Measurements from ENCODE around the gene TRPM2.
"Not testable (repeated sequence)": the region's sequence is repeated elsewhere in the genome, so short reads cannot be mapped to it uniquely, and the experiment has no call there.

Gene TRPM2

GRCh38 chr21:44395260-44395659 lies 41.8 kb downstream of the TRPM2 start:
- no peak for DNase-seq (ENCODE audit: low read depth in 1 of 2, low spot score in 1 of 2)
- in situ Hi-C loops (cut with HindIII; ENCODE audit: low pct_unique_long_range_greater_than_20kb, low sequenced_read_pairs), result no loop called here
- no peak for TF ChIP-seq JUND (IDR thresholded peaks at IDR 0.05; ENCODE audit: low read depth)

- DNase-seq (ENCODE audit: low read depth in 1 of 2, low spot score in 1 of 2); in situ Hi-C loops (cut with HindIII; ENCODE audit: low pct_unique_long_range_greater_than_20kb, low sequenced_read_pairs): not testable (repeated sequence)
Measured at GRCh38 chr21:44396803-44397202, 43.4 kb downstream of the TRPM2 start.

- DNase-seq (ENCODE audit: low read depth in 1 of 2, low spot score in 1 of 2), result no peak
- no peak for TF ChIP-seq JUND (IDR thresholded peaks at IDR 0.05; ENCODE audit: low read depth)
- in situ Hi-C loops (cut with HindIII; ENCODE audit: low pct_unique_long_range_greater_than_20kb, low sequenced_read_pairs), result no loop called here
Measured at GRCh38 chr21:44397431-44398031, 44.1 kb downstream of the TRPM2 start.

- in situ Hi-C loops (cut with HindIII; ENCODE audit: low pct_unique_long_range_greater_than_20kb, low sequenced_read_pairs), result no loop called here
- no peak for TF ChIP-seq JUND (IDR thresholded peaks at IDR 0.05; ENCODE audit: low read depth)
- DNase-seq (ENCODE audit: low read depth in 1 of 2, low spot score in 1 of 2), result no peak
Measured at GRCh38 chr21:44398499-44398898, 45.1 kb downstream of the TRPM2 start.

- no peak for DNase-seq (ENCODE audit: low read depth in 1 of 2, low spot score in 1 of 2)
- in situ Hi-C loops (cut with HindIII; ENCODE audit: low pct_unique_long_range_greater_than_20kb, low sequenced_read_pairs), result no loop called here
Measured at GRCh38 chr21:44399151-44399954, 45.9 kb downstream of the TRPM2 start.

GRCh38 chr21:44399955-44400790 lies 46.8 kb downstream of the TRPM2 start:
- no peak for DNase-seq (ENCODE audit: low read depth in 1 of 2, low spot score in 1 of 2)
- no peak for TF ChIP-seq JUND (IDR thresholded peaks at IDR 0.05; ENCODE audit: low read depth)
- in situ Hi-C loops (cut with HindIII; ENCODE audit: low pct_unique_long_range_greater_than_20kb, low sequenced_read_pairs), result no loop called here

More at GRCh38 chr21:44399151-44399954, 45.9 kb downstream of the TRPM2 start:
- TF ChIP-seq JUND (IDR thresholded peaks at IDR 0.05; ENCODE audit: low read depth), result no peak

GRCh38 chr21:44400791-44401385 lies 47.5 kb downstream of the TRPM2 start:
- in situ Hi-C loops (cut with HindIII; ENCODE audit: low pct_unique_long_range_greater_than_20kb, low sequenced_read_pairs), result no loop called here
- no peak for DNase-seq (ENCODE audit: low read depth in 1 of 2, low spot score in 1 of 2)

GRCh38 chr21:44401386-44402160 lies 48.2 kb downstream of the TRPM2 start:
- in situ Hi-C loops (cut with HindIII; ENCODE audit: low pct_unique_long_range_greater_than_20kb, low sequenced_read_pairs), result no loop called here
- no peak for TF ChIP-seq JUND (IDR thresholded peaks at IDR 0.05; ENCODE audit: low read depth)
- DNase-seq (ENCODE audit: low read depth in 1 of 2, low spot score in 1 of 2), result no peak

More at GRCh38 chr21:44400791-44401385, 47.5 kb downstream of the TRPM2 start:
- no peak for TF ChIP-seq JUND (IDR thresholded peaks at IDR 0.05; ENCODE audit: low read depth)

- in situ Hi-C loops (cut with HindIII; ENCODE audit: low pct_unique_long_range_greater_than_20kb, low sequenced_read_pairs), result no loop called here
- no peak for TF ChIP-seq JUND (IDR thresholded peaks at IDR 0.05; ENCODE audit: low read depth)
- DNase-seq (ENCODE audit: low read depth in 1 of 2, low spot score in 1 of 2), result no peak
Measured at GRCh38 chr21:44402323-44403105, 49.1 kb downstream of the TRPM2 start.

- in situ Hi-C loops (cut with HindIII; ENCODE audit: low pct_unique_long_range_greater_than_20kb, low sequenced_read_pairs), result no loop called here
- TF ChIP-seq JUND (IDR thresholded peaks at IDR 0.05; ENCODE audit: low read depth), result no peak
- DNase-seq (ENCODE audit: low read depth in 1 of 2, low spot score in 1 of 2), result no peak
Measured at GRCh38 chr21:44403106-44404020, 49.9 kb downstream of the TRPM2 start.

GRCh38 chr21:44404482-44404881 lies 51.1 kb downstream of the TRPM2 start:
- DNase-seq (ENCODE audit: low read depth in 1 of 2, low spot score in 1 of 2); in situ Hi-C loops (cut with HindIII; ENCODE audit: low pct_unique_long_range_greater_than_20kb, low sequenced_read_pairs): not testable (repeated sequence)
